Measurements from ENCODE around the gene TNFRSF8. TPM values are rescaled to one million over a fixed set of nuclear protein-coding genes. Genes with fewer than 3 reads are reported as not detected.

The TNFRSF8 gene
- total RNA-seq, 1 donor from 2014 or later, result not detected

DNA sequence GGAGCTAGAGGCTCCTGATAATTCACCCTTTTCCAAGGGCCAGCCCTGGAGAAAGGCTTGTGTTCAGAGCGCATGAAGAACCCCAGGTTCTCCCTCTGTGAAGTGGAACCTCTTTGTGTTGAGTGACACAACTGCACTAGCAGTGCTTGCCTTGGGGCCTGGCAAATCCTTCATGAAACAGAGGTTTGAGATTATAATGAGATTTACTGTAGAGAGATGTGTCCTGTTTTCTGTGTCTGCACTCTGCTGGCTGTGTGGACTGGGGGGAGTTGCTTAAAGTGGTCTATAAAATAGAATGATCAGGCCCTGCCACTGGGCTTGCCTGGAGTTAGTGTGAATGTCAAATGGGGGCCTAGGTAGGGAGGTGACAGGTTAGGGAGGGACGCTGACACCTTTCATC lies 92.2 kb downstream of the TNFRSF8 start:
- DNase-seq (ENCODE audit: low read depth), result no peak

DNA sequence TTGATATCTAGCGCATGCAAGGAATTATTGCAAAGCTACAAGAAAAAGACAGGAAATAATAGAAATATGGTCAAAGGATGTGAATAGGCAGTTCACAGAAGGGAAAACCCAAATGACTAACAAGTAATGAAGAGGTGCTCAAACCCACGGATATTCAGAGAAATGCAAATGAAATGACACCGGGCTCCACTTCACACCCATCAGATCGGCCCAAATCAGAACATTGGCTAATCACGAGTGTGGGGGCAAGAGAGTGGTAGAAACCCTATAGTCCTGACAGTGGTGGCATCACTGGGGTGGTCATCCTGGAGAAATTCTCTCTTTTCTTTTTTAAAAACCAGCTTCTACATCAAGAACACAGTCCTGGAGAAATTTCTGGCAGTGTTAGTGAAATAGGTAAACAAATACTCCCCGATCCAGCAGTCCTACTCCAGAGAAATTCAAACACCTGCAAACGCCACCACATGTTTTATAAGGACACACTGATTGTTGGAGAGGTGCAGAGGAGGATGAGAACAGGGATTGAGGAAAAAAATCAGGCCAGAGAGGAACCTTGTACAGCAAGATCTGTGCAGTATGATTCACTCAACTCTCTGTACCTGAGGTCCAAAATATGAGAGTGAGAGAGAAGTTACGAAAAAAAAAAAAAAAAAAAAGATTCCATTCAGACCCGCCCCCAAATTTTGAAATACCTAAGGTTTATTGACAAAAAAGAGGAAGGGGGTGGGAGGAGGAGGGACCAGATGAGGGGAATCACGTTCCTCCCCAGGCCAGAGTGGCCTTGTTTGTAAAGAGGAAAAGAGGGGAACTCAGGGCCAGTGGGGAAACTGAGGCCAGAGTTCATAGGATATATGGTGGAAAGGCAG lies 94.5 kb downstream of the TNFRSF8 start:
- no peak for DNase-seq (ENCODE audit: low read depth)

DNA sequence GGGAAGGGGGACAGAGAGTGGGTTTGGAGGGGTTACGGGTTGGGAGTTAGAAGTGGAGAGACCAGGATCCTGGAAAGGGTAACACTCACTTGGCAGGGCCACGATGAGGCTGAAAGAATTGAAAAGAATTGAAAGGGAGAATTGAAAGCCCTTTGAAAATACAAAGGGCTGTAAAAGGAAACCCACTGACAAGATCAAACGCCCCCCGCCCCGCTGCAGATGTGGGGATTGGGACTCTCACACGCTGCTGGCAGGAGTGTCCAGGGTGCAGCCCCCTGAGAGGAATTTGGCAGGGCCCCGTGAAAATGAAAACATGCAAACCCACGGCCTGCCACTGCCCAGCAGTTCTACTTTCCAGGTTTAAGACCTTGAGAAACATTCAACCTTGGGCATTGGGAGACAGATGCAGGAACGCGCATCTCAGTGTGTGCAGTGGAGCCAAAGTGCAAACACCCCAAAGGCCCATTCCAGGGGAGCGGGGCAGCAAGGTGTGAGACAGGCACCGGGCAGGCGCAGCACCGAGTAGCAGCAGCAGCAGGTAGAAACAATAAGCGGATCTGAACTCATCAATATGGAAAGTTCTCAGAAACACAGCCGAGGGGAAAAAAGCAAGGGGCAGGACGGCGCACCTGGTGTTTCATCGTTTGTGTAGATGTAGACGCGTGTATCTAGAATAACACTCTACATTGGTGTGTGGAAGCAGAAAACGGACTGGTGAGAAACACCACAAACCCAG lies 95.4 kb downstream of the TNFRSF8 start:
- no peak for DNase-seq (ENCODE audit: low read depth)

DNA sequence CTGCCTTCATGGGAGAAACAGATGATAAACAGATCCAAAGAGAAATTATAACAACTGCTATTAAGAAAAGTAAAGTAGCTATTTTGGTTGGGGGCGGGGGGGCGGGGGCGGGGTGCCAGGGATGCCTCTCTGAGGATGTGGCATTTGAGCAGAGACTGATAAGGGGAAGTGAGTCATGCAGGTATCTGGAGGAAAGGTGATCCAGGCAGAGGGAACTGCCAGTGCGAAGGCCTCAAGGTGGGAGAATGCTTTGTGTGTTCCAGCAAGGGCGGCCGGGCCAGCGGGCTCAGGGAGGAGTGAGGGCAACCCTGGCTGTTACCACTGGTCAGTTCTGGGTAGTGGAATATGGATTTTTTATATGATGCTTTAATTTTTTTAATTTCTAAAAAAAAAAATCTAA lies 96.7 kb downstream of the TNFRSF8 start:
- no peak for DNase-seq (ENCODE audit: low read depth)

DNA sequence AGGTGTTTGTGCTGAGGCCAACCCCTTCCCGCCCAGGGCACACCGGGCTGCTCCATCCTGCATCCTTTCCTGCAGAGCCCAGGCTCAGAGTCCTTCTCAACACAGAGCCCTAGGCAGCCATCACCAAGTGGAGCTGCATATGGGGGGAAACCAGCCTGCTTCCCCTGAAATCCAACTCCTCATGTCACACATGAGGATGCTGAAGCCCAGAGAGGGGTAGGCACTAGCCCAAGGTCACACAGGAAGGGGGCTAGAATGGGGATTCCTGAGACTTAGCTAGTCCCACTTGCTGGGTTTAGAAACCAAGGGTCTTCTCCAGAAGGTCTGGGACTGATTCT lies 98.2 kb downstream of the TNFRSF8 start:
- DNase-seq (ENCODE audit: low read depth), result no peak

DNA sequence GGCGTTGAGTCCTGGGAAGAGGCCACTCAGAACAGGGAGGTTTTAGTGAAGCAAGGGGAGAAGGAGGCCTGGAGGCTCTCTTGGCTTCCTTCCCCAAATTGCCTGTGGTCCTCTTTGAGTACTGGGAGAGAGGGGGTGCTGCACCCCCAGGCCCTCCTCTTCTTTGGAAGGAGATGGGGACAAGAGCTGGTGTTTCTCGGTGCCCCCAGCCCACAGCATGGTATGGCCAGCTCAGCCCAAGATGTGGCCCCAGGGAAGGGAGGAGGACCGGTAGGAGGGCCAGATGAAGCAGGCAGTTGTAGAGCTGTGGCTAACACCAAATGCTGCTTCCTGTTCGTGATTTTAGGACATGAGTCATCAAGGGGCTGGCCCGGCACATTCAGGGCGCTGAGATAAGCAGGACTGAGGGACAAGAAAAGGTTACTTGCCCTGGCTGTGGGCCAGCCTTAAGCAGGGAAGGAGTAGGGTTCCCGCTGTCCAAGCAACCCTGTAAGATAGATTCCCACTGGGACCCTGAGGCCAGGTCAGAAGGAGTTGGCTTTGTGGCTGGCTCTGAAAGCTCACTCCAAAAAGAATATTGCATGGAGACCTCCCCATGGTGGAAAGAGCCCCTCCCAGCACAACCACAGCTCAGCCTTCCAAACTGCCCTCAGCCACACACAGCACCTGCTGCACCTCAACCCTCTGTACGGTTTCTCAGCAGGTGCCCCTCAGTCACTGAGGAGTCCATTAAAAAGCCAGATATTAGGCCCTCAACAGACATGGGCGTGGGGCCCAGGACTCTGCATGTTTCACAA lies 98.8 kb downstream of the TNFRSF8 start:
- peak; percentile 58 for DNase-seq (ENCODE audit: low read depth)

DNA sequence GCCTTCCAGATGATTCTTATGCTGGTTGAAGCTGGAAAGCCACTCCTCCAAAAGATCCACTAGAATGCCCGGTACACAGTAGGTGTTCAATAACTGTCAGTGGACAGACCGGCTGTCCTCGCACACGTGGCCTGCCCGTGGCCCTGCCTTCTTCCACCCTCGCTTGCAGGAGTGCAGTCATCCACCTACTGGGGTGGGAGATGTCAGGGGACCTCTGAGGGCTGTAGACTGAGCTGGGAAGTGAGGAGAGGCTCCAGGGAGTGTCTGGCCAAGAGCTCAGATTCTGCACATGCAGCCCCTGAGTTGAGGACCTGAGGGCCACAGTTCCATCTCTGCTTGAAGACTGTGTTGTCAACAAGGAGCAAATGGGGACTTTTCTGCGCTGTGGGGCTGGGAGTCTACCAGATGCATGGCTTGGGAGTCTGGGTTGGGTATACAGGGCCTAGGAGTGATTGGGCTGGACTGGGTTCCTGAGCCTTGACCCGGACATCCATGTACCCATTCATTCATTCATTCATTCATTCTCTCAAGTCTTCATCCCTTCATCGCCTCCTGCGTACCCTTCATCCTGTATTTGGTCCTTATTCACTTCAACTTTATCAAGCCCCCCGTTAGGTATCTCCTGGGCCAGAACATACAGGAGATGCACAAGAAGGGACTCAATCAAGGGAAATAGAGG lies 99.5 kb downstream of the TNFRSF8 start:
- DNase-seq (ENCODE audit: low read depth), result no peak

DNA sequence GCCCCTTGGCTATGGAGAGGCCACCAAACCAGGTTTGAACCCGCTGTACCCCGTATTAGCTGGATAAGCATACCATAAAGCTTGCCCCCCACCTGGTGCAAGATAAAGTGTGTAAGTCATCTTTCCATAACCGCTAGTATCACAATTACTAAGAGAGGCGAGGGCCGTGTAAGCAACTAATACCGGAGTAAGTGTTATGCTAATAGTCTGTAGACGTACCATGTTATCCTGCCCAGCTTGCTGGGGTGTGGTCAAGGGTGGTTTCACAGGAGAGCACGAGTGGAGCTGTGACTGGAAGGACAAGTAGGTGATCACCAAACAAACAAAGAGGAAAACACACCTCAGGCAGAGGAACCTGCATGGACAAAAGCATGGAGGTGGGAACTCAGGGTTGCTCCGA lies 100.1 kb downstream of the TNFRSF8 start:
- DNase-seq (ENCODE audit: low read depth), result no peak

DNA sequence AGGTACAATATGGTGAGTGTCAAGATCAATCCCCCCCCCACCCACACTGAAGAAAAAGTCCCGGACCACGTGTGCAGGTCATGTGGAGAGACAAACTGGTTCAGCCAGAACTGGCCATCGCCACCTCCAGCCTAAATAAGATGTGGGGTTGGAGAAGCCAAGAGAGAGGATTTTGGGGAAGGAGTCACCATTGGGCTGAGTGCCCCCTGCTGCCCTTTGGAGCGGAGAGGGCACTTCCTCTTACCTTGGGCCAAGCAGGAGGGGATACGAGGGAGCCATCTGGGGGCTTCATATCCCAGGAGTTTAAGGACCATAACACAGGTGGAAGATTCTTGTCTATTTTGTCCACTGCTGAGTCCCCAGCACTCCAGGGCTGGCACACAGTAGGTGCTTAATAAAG lies 101.1 kb downstream of the TNFRSF8 start:
- no peak for DNase-seq (ENCODE audit: low read depth)

DNA sequence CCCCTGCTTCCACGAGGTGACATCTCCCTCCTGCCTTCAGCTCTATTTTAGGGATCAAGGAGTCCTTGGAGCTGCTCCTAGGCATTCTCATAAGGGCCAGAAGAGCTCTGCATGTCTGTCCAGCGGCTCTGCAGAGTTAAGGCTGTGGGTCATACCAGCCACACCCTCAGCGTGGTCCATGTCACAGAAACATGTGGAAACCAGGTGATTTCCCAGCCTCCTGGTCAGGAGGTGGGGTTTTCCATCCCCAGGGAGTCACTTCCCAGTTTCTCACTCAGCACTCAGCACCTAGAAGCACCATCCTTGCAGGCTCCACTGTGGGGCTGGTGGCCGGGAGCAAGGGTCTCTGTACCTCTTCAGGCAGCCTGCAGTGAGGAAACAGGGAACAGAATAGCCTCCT lies 102.2 kb downstream of the TNFRSF8 start:
- DNase-seq (ENCODE audit: low read depth), result no peak

DNA sequence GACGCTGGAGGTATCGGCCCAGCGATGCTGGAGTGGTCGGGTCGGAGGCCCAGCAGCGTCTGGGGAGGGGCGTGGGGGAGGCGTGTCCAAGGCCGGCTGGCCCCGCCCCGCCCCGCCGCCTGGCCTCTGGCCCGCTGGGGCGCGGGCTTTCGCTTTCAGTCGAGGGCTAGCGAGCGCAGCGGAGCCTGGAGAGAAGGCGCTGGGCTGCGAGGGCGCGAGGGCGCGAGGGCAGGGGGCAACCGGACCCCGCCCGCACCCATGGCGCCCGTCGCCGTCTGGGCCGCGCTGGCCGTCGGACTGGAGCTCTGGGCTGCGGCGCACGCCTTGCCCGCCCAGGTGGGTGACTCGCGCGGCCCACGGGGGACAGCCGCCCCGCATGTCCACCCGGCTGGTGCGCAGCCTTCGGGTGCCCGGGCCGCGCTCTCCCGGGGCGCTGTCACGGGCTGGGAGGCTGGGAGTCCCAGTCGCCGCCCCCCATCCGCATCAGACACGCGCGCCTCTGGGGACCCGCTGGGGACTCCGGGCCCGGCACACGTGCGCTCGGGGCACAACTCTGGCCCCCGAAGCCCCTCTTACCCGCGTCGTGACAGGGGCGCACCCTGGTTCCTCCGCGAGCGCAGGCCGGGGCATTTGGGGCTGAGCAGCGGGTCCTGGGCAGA lies 103.9 kb downstream of the TNFRSF8 start, which contains the start of gene TNFRSF1B:
TSS of gene TNFRSF1B (plus strand) at position 158 of the 659 bp plus-strand sequence. CDS start at position 259, 101 bp downstream.
- no peak for DNase-seq (ENCODE audit: low read depth)

DNA sequence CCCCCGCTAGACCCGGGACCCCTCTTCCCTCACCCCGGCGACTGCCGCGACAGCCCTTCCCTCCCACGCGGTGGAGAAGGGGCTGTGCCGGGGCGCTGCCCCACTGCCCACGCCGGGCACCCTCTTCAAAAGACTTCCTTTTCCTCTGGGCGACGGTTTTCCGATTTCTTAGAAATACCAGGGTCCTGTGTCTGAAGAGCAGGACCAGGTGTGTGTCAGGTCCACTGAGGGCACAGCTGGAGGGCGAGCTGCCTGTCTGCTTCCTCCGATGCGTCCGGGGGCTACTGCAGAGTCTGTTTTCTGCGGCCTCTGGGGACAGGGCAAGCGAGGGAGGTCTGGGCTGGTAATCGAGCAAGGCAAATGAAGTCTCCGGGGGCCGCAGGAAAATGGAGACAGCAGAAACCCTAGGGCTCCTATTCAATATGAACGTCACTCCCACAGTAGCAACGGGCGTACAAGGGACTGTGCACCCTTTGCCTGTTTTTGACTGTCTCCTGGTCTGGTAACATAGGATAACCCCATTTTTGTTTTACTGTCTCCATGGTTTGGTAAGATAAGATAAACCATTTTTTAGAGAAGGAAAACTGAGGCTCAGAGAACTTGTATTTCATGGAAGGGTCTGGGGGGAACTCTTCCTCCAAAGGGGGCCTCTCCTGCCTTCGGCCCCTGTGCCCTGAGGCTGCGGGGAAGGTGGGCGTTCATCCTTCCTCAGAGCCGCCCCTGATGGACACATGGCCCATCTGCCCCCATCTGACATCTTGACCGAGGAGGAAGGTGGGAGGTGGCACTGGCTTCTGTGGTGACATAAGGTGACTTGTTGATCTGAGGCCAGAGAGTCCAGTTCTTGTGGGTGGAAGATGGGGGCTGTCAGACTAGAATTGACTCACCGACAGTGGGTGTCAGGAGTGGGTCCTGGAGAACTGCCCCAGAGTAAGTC lies 104.7 kb downstream of the TNFRSF8 start:
- DNase-seq (ENCODE audit: low read depth), result no peak

DNA sequence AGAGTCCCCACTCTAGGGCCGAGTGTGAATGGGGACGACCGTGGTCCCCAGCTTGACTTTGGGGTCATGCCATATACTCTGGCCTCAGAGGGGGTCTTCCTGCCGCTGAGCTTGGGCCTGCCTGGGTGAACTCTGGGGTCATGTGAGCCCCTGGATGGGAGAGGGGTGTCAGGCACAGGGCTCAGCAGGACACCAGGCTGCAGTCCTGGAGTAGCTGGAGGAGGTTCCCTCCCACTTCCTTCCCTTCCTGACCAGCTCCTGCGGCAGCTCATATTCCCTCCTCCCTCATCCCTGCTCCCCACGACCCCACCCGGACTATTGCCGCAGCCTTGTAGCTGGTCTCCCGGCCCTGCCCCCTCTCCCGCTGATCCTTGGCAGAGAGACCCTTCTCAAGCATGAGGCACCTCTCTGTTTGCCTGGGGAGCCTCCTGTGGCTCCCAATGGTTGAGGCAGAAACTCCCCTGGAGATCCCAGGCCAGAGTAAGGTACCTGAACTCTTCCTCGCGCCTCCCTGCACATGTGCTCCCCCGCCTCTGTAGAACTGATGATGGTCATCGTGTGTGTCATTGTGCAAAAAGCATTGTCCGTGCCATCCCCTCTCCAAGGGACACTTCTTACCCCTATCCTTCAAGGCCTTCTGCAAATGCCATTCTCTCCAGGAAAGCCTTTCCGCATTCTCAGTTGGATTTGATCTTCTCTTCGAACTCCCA lies 105.5 kb downstream of the TNFRSF8 start:
- DNase-seq (ENCODE audit: low read depth), result no peak

DNA sequence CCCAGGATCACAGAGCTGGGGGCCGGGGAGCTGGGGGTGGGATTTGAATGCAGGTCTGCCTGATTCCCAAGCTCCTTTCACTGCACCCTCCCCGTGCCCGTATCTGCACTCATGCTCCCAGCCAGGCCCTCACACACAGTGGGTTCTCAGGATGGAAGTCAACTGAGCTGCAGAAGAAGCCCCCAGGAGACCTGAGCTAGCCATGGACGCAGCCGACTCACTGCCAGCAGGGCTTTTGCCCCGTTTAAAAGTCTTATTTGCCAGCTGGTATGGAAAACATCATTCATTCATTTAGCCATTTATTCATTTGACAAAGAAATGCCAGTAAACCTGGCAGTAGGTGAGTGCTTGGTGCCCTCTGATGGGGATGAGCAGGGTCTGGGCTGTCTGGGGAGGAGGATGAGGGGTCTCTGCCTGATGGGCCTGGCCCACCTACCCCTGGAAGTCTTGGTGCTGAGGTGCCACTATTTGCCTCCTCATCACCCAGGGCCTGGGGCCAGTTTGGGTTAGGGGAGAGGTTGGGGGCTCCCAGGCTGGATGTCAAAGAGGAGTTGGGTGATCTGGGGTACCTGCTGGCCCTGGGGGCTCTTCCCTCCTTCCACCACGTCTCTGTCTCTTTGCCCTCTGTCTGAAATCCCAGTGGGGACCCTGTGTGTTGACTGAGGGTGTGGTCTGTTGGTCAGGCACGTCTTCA lies 106.5 kb downstream of the TNFRSF8 start:
- no peak for DNase-seq (ENCODE audit: low read depth)

DNA sequence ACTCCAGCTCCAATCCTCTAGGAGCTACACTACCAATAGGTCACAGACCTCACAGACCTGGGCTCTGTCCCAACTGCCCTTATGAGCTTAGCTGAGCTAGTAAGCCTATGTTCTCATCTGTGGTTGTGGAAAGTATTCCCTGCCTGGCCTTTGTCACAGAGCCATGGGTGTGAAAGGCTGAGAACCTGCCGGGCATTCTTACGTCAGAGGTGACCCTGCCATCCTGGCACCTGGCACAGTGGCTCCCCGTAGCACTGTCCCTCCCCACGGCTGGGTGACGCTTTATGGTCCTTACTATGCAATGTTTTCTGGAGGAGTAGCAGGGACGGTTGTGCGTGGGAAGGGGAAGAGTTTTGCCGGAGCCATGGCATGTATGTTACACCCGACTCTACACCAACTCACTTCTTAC lies 107.2 kb downstream of the TNFRSF8 start:
- no peak for DNase-seq (ENCODE audit: low read depth)

DNA sequence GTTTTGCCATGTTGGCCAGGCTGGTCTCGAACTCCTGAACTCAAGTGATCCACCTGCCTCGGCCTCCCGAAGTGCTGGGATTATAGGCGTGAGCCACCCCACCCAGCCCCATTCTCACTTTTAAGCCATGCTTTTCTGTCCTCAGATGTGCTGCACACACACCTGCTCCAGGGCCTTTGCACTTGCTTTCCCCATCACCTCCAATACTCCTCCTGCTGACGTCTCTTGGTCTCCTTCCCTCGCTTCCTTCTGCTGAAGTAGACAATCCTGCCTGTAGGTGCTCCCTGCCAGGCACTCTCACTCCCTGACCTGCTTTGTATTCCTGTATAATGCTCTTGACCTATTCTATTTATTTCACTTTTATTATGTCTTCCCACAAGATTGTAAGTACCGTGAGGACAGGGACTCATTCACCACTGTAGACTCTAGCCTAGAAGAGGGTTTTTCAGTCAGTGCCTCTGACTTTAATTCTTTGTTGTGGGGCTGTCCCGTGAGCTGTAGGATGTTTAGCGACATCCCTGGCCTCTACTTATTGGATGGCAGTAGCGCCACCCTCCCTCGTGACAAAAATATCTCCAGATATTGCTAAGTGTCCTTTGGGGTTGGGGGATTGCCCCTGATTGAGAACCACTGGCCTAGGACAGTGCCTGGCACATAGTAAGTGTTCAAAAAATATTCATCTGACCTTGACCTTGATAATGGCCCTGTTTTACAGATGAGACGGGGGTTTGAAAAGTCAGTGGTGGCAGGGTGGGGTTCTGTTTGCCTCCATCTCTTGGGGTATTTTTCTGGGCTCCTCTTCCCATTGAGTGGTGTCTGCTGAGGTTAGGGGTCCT lies 108.3 kb downstream of the TNFRSF8 start:
- DNase-seq (ENCODE audit: low read depth), result no peak

DNA sequence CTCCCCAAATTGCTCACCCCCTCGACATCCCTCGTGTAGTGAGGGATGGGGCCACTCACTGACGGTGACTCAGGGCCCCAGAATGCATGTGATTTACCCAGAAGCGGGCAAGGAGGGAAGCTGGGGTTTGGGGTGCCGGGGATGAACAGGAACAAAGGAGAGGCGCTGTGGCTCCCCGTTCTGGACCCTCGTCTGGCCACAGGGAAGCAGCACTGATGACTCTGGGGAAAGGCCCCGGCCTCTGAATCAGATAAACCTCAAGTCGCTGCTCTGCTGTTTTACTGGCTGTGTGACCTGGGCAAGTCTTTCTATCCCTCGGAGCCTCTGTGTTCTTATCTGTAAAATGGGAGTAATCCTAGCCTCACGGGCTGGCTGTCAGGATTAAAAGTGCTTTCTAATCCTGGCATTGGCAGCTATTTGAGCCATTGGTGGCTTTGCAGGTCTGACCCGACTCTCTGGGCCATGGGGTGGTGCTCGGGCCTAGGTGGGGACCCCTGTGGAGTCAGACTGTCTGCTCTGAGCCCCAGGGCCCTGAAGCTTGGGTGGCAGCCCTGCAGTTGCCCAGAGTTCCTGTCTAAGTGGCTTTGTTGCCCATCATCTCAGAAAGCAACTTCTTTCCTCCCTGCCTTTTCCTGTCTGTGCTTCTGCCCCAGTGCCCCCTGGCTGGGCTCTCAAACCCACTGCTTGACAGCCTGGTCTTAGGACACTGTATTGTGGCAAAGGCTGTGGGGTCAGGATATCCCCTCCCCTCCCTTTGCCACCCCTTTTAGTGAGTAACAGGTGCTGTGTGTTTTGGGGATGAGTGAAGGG lies 109.1 kb downstream of the TNFRSF8 start:
- DNase-seq (ENCODE audit: low read depth), result no peak
